Cortex of kidney (tissue), 1 donor: ENCODE measurements around the gene MSL3B.

Source experiments
- DNase-seq: peaks from one replicate; lab custom pipeline; 2025; lab: John Stamatoyannopoulos, UW

The MSL3B gene

DNA sequence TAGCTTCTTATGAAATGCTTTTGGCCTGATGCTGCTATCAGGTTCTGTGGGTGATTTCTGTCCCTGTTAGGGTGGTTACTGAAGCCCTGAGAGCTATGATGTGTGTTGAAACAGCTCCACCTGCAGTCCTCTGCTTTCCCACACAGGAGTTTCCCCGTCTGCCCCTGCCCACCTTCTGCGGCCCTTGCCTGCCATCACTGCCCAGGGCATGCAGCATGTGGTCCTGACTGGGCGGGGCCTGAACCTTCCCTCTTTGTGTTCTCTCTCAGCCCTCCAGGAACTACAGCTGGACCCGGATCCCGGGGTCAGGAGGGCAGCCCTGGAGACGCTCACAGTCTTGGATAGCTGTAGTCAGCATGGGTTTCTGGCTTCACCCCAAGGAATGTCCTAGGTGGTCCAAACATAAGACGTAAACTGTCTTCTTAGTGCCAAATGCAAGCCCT lies 35.3 kb downstream of the MSL3B start:
- no peak for DNase-seq

- DNase-seq = no peak
Measured at GRCh38 chr2:233832414-233832813, 35.8 kb downstream of the MSL3B start.

DNA sequence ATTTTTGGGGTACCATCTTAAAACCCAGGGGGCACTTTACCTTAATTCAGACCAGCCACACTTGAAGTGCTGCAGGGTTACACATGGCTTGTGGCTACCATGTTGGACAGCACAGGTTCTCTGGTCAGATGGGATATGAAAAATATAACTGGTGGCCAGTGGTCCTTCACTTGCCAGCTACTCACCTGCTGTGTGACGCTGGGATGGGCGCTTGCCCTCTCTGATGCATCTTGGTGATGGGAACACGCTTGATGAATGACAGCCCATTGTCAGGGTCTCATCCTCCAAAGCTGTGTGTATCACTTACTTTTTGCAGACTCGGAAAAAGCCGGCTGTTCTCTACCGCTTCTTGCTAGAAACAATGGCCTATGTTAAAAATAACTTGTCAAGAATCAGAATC lies 36.3 kb downstream of the MSL3B start:
- DNase-seq = no peak

GRCh38 chr2:233831011-233831721 lies 37.0 kb downstream of the MSL3B start:
- DNase-seq = no peak

GRCh38 chr2:233830111-233830802 lies 37.9 kb downstream of the MSL3B start:
- DNase-seq = no peak

GRCh38 chr2:233829193-233830110 lies 38.7 kb downstream of the MSL3B start:
- no peak for DNase-seq

DNA sequence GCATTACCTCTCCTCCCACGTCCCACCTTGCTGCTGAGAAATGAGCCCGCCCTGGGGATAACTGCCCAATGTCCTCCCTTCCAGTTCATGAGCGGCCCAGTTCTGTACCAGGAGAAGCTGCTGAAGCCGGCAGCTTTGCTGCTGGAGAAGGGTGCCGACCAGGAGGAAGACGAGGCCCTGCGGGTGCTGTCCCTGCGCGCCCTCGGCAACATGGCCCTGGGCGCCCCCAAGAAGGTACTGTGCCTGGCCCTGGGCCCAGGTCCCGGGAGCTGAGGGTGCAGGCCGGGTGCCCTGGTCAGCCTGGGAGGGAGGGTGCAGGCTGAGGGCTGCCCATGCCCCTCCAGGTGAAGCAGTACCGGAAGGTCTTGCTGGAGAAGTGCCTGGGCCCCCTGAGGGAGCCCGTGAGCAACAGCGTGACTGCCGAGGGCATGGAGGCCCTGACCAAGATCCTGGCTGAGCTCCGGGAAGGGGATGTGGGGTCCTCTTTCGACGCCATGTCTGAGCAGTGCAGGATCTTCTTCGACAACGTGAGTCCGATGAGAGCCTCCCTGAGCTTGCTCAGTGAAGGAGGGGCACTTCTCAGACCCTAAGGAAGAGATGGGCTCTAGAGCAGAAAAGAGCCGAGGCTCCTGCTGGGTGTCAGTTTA lies 39.5 kb downstream of the MSL3B start:
- DNase-seq = no peak

DNA sequence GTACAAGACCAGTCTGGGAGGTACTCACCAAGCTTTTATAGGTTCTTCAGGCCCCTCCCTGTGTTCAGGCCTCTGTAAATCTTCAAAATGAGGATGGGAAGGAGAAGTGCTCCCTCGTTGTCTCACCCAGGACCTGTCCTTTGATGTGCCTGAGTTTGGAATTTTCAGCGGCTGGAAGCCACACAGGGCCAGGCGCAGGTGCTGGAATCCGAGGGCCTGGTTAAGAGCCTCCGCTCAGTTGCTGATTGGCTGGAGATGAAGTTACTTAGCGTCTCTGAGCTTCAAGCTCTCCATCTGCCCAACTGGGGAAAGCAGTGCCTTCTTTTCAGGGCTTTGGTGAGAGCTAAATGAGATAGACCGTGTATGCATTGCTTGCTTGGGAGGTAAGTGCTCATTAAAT lies 43.8 kb downstream of the MSL3B start:
- DNase-seq = no peak

DNA sequence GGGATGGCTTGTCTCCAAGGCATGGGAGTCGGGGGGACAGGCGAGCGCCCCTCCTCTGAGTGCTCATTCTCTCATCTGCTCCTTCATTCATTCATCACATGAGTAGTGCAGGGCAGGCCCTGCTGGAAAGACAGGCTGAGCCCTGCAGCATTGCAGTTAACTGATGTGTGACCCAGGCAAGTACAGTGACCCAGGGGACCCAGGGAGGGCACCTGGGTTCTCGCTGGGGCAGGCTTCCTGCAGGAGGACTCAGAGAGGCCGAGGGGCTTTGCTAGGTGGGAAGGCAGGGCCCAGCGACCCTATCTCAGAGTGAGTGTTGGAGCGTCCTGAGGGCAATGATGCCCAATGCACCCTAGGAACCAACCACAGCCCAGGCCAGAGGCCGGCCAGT lies 44.5 kb downstream of the MSL3B start:
- DNase-seq = no peak

DNA sequence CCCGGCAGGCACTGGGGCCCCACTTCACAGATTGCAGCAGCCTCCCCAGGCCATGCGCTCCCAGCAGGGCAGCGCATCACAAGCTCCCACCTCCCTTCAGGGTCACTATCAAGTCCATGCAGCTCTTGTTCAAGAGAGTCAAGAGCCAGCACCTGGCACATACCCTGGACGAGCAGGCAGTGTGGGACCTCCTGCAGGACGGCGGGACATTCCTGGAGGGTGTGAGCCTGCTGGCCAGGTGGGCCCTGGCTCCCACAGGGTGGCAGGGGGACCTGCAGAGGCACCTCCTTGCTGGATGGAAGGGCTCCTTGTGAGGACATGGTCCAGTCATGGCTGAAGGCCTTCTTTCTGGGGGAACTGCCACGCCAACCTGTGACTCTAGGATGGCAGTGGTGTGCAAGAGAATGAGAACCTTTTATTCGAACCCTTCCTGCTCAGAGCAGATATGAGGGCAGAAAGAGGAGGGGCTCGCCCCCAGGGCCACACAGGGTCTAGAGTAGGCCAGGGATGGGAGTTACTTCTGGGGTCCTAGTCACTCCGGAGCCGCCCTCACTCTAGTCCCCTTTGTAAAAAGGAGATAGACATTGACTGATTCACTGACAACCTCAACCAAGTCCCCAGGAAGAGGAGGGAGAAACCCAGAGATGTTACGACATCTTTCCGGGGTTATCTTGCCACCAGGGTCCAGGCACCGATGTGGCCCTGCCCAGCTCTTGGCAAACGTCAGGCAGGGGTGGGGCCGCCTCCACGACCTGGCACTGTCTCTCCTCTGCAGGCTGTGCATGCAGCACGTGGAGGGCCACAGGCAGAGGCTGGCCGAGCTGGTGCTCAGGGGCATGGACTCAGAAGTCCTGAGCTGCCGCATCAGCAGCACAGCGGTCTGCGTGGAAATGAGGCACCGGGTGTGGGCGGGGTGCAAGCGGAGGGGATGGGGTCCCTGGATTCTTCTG lies 45.1 kb downstream of the MSL3B start:
- DNase-seq = no peak

DNA sequence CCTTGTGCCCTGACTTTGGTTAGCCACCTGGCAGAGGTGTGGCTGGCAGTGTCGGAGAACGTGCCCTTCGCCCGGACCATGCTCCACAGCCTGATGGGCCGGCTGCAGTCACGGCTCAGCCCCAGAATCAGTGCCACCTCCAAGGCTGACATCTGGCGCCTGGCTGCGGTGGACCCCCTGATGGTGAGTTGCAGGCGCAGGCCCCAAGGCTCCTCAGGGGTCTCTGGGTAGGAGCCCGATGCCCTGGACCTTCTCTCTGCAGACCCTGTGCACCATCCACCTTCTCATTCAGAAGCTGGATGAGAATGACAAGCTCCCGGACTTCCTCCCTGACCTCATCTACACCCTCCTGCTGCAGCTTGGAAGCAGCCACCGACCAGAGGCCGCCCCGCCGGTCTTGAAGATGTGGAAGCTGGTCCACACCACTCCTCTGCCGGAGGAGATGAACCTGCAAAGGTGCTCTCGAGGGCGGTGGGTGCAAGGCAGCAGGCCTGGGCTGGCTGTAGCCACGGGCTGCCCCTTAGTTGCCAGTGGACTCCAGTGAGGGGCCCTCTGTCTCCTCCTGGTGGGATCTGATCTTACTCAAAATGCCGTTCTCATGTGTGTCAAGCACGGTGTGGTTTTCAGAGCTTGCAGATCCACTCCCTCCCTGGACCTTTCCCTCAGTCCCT lies 46.0 kb downstream of the MSL3B start:
- no peak for DNase-seq

GRCh38 chr2:233821709-233822100 lies 46.5 kb downstream of the MSL3B start:
- no peak for DNase-seq

GRCh38 chr2:233821196-233821595 lies 47.0 kb downstream of the MSL3B start:
- DNase-seq = no peak

DNA sequence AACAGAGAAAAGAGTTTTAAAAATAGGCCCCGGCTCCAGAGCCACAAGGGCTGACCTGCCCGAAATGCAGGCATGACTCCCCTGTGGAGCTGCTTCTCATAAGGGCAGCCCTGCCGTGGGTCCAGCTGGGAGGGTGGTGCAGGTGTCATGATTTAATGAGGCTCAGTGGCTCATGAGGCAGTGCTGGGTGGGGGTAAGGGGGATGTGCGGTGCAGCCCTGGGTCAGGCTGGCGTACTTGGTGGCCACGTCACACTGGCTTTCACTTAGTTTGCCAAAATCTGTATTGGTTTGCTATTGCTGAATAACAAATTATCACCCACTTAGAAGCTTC lies 47.4 kb downstream of the MSL3B start:
- DNase-seq = no peak

GRCh38 chr2:233819884-233820773 lies 48.1 kb downstream of the MSL3B start:
- DNase-seq = no peak

- no peak for DNase-seq
Measured at GRCh38 chr2:233818639-233819621, 49.3 kb downstream of the MSL3B start.

GRCh38 chr2:233817995-233818638 lies 50.1 kb downstream of the MSL3B start:
- DNase-seq = no peak
